Peyer's patch (tissue), 4 donors: Measurements from ENCODE around the gene HLX.

Experiments used
- CTCF ChIP-seq, 6 experiments: fragments of 450-650 bp in 4 of 6; fragments of 200-600 bp in 2 of 6; sonication (generic) in 1 of 6; IDR thresholded peaks; one replicate each; pipeline ENCODE4 v1.5.1; 2017 to 2019; ENCODE audit warnings: antibody characterized with exemption in 6 of 6, mild to moderate bottlenecking in 3 of 6, moderate library complexity in 1 of 6
- POLR2A ChIP-seq, 2 donors: fragments of 450-650 bp; IDR thresholded peaks; one replicate each; pipeline ENCODE4 v1.5.1; 2017; ENCODE audit warnings: antibody characterized with exemption in 2 of 2, mild to moderate bottlenecking in 2 of 2, moderate library complexity in 2 of 2

- TF ChIP-seq CTCF (IDR thresholded peaks at IDR 0.05) (no peak), POLR2A (IDR thresholded peaks at IDR 0.05) (no peak)
Observed at GRCh38 chr1:220917535-220918209, 38.4 kb downstream of the HLX start.
